Inflammatory macrophage treated with lipopolysaccharide for 1 hour (primary cell): Measurements from ENCODE around the gene ADI1.
"Not testable (repeated sequence)": the region's sequence is repeated elsewhere in the genome, so short reads cannot be mapped to it uniquely, and the experiment has no call there.

Experiments used
- DNase-seq, 2 donors: peaks; one replicate each; pipeline ENCODE4 v3.0.0-alpha.2; 2020 to 2022

Gene ADI1

GRCh38 chr2:3492475-3492787, 26.9 kb downstream of the ADI1 start:
- DNase-seq, result not testable (repeated sequence)

DNA sequence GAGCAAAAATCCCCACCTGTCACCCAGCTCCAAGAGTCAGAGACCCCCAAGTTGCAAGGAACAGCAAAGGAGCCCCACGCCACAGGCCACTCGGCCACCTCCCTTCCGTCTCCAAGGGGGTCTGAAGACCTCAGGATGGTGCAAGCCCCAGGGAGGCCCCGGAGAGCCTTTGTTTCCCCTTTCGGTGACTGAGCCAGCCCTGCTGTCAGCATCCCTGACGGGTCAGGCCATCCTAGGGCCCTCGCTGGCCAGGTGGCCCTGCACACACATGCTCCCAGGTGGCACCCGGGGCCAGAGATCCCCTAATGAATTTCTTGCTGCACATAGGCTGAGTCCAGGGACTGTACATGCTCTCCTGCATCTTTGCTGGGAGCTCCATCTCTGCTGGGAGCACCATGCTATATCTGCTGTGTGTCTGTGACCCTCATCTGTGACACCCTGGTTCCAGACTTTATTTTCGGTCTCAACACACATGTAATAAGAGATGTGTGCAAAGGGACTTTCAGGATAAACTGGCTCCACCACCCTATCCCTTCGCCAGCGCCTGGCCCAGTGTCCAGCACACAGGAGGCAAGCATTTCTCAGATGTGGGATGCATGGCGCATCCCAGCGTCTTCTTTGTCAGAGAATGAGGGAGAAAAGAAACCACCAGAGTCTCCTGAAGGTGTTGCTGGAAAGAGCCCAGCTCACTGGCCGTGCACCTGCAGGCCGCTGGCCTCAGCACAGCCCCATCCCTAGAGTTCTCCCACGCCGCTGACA, 27.4 kb downstream of the ADI1 start:
- no peak for DNase-seq

DNA sequence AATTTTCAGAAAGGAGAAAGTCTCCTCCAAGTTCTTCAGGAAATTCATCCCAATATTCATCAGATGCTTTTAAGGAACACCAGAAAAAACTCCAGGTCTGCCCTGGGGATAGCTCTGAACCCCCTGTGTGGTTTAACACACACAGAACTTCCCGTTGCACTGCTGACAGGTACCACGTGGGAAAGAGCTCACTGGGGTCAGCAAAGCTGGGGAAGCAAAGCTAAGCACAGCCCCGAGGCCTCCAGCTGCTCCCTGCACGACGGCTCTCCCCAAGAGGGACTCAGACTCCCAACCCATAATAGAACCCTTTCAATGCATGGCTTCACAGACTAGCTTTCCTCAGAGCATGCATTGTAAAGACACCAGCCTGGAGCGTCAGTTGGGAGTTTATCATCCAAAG, 28.0 kb downstream of the ADI1 start:
- no peak for DNase-seq

DNA sequence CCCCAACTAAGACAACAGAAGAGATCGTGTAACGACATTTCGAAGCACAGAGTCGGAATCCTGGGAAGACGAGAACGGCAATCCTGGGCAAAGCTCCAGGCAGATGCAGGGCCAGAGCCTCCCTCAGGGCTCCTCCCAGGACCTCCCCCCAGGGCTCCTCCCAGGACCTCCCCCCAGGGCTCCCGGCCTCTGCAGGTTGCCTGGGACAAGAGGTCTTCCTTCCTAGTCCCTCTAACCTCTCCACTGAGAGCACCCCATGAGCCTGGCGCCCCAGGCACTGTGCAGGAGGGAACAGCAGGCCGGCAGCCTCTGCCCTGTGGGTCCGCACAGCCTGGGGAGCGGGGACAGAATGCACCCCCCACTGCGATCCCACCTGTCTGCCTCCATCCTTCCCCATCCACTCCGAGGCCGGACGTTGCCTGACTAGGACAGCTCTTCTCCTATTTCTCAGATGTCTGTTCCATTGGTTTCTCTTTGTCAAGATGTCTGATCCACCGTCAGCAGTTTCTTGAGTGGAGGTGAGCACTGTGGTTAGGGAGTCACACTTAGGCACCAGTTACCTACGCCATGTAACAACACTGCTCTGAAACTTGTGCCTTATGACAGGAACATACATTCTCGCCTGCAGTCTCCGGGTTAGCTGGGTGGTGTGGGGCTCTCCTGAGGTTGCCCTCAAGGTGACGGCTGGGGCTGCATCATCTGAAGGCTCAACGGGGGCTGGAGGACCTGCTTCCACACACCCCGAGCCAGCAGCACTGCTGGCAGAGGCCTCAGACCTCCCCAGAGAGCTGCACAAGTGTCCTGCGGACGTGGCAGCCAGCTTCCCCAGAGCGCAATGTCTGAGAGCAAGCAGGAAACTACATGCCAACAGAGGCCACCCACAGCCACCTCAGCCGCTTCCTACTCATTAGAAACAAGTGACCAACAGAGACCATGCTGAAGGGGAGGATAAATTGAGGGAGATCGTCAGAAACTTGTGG, 28.9 kb downstream of the ADI1 start:
- DNase-seq, result no peak

- no peak for DNase-seq
Measured at GRCh38 chr2:3489764-3490115, 29.6 kb downstream of the ADI1 start.

GRCh38 chr2:3488855-3489763, 30.2 kb downstream of the ADI1 start:
- no peak for DNase-seq

- DNase-seq, result no peak
Measured at GRCh38 chr2:3488061-3488531, 31.2 kb downstream of the ADI1 start.

DNA sequence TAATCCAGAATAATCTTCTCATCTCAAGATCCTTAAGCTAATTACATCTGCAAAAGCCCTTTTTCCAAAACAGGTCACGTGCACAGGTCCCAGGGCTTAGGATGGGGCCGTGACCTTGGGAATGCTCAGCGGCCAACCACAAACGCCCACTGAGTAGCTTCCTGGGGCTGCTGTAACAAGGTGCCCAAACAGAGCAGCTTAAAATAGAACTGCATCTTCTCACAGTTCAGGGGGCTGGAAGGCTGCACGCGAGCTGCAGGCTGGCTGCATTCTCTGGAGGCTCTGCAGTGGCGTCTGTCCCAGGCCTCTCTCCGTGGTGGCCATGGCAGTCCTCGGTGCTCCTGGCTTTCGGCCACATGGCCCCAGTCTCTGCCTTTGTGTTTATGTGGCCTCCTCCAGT, 31.9 kb downstream of the ADI1 start:
- DNase-seq, result no peak

DNA sequence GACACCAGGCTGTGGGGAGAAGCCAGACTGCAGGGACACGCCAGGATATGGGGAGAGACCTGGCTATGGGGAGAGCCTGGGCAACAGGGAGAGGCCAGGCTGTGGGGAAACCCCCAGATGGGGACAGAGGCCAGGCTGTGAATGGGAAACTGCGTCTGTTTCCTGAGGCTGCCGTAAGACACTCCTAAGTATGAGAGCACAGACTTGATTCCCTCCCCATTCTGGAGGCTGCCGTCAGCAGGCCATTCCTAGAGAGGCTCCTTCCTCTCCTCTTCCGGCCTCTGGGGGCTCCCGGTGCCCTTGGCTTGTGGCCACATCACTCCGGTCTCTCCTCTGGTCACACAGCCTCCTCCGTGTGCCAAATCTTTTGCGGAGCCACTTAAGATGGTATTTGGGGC, 32.3 kb downstream of the ADI1 start:
- no peak for DNase-seq

GRCh38 chr2:3486047-3487027, 33.0 kb downstream of the ADI1 start:
- no peak for DNase-seq

DNA sequence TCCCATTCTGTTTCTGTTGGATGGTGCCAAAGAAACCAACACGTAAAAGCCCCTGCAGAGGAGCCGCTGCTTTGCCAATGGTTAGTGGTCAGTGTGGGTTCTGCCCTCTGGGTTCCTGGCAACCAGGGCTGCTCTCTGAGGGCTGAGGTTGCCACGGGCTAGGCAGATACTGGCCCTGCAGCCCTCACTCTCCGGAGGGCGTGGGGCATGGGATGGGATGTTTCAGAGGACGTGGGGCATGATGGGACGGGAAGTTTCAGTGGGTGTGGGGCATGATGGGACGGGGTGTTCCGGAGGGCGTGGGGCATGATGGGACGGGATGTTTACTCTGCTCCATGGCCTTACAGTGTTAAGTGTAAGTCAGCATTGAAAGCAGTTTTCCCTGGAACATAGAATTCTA, 34.2 kb downstream of the ADI1 start:
- no peak for DNase-seq

GRCh38 chr2:3483986-3484960, 35.1 kb downstream of the ADI1 start:
- no peak for DNase-seq

GRCh38 chr2:3483227-3483985, 35.9 kb downstream of the ADI1 start:
- no peak for DNase-seq

DNA sequence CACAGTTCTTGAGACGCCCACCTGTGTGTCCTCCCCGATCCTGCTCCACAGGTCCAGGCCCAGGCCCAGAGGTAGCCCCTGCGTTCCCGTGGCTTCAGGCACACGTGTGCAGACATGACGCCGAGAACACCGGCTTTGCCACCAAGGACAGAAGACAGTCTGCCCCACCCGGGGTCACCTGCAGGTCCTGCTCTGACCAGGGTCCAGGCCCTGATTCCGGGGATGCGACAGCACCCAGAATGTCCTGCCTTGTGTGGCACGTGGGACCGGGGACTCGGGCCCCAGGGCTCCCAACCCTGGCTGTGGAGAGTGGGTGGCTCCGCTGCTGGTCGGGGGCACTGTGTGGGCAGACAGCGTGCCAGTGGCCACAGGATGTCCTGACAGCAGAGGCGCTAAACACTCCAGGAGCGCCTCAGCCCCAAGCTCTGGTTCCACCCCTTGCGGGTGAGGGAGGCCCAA, 36.9 kb downstream of the ADI1 start:
- DNase-seq, result no peak

- DNase-seq, result no peak
Measured at GRCh38 chr2:3481736-3482362, 37.5 kb downstream of the ADI1 start.

DNA sequence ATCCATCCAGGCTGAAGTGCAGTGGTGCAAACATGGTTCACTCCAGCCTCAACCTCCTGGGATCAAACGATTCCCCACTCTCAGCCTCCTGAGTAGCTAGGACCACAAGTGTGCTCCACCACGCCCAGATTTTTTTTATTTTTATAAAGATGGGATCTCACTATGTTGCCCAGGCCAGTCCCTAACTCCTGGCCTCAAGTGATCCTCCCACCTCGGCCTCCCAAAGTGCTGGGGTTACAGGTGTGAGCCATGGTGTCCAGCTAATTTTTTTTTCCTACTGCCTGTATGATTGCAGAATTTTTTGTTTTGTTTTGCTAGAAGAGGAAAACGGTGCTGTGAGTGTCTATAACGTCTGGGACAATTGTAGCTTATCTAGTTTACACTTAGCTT, 38.3 kb downstream of the ADI1 start:
- DNase-seq, result no peak

DNA sequence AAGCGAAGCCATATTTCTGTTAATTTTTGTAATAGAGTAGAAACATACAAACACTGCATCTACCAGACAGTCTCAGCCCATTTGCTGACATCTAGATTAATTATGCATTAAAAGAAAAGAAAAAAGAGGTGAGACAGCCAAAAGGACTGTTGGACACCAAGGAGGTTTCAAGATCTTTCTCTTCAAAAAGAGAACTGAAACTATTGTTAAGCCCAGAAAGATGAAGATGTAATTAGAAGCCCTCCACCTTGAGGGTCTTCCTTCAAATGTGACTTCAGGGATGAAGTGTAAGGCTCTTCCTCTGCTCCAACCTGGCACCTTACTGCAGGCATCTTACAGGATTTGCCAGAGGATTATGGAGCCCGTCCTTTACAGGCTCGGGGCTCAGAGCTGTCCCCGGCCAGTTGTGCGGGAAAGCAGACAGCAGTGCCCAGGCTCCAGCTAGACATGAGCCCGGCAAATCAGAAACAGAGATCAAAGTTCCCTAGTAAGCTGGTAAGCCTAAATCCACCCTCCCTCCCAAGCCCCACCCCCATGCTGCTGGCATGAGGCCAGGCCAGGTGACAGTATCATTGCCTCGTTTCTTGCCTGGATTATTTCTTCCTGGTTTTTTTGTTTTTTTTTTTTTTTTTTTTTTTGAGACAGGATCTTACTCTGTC, 38.9 kb downstream of the ADI1 start:
- no peak for DNase-seq
